ENCODE data around the gene RETSAT.

GRCh38 chr2:85344356-85344954 is 9.9 kb downstream of the RETSAT start:
- TF ChIP-seq CTCF (IDR thresholded peaks at IDR 0.05) (no peak), EZH2 (IDR thresholded peaks at IDR 0.05; ENCODE audit: borderline replicate concordance, insufficient read depth, low read depth, low read length, poor library complexity, severe bottlenecking) (no peak)
